ENCODE measurements around the gene SH3PXD2B.

Gene SH3PXD2B

GRCh38 chr5:172280317-172280716 is 174.0 kb downstream of the SH3PXD2B start:
- DNase-seq (ENCODE audit: low read depth in 2 of 3, low spot score in 2 of 3), result no peak

- no peak for DNase-seq (ENCODE audit: low read depth in 2 of 3, low spot score in 2 of 3)
These were observed 176.0 kb downstream of the SH3PXD2B start for GRCh38 chr5:172278356-172278755.

- no peak for DNase-seq (ENCODE audit: low read depth in 2 of 3, low spot score in 2 of 3)
These were observed 178.1 kb downstream of the SH3PXD2B start for GRCh38 chr5:172276214-172276613.
